Stimulated activated CD4-positive, alpha-beta T cell treated with anti-CD3 and anti-CD28 coated beads, Interleukin-4, amount 100 ng/mL, for 24 hours (primary cell): ENCODE measurements around the gene SLC12A9.
"Not testable (repeated sequence)": the region's sequence is repeated elsewhere in the genome, so short reads cannot be mapped to it uniquely, and the experiment has no call there.

Experiments used
- DNase-seq: peaks from one replicate; pipeline ENCODE4 v3.0.0-alpha.2; 2020

SLC12A9 gene

DNA sequence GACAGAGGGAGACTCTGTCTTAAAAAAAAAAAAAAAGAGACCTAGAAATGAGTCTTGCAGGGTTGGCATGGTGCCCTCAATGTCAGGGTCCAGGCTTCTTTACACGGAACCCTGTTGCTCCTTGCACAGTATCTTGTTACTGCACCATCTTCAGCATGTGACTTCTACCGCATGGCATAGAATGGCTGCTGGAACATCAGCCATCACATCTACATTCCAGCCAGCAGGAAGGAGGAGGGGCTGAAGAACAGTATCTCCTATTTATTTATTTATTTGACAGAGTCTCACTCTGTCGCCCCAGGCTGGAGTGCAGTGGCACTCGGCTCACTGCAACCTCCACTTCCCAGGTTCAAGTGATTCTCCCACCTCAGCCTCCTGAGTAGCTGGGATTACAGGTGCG, 46.9 kb downstream of the SLC12A9 start:
- DNase-seq: no peak

DNA sequence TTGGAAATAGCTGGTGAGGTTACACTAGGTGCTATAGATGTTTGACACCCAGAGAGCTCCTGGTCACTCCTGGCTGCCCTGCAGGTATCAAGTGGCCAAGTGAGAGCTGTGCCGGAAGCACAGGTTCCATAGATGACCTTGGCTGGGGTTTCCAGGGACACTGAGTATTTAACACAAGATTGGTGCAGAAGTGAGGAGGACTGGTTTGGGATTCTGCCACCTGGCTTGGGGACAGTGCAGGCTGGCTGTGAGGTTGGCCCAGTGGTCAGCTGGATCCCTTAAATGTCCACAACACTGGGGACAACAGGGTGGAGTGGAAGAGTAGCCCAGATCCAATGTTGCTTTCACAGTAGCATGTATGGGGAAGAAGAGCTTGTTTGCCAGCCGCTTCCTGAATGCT, 48.5 kb downstream of the SLC12A9 start:
- no peak for DNase-seq

DNA sequence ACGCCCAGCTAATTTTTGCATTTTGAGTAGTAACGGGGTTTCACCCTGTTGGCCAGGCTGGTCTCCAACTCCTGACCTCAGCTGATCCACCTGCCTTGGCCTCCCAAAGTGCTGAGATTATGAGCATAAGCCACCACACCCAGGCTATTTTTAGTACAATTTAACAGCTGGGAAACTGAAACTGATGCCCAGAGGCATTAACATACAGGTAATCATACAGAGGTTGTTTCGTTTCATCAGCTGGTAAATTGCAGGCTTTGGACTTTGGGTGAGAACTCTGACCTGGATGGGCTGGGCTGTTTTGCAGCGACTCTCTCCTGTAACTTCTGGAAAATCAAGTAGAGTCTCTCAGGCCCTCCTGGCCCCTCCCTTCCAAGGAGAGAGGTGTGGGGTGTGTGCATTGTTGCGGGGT, 49.4 kb downstream of the SLC12A9 start:
- DNase-seq: no peak

DNA sequence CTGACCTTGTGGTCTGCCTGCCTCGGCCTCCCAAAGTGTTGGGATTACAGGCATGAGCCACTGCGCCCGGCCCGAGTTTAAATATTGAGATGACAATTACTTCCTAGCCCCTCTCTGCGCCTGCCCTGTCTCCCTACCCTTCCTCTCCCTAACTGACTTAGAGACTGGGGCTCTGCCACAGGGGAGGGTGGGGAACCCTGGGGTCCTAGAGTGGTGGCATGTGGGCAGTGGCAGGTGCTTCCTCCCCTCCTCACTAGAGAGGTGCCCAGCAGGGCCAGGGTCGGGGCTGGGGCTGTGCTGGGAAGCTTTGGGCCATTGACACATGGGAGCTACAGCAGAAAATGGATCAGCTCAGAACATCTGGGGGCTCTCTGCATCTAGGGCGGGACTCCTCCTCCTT, 50.1 kb downstream of the SLC12A9 start:
- no peak for DNase-seq

DNA sequence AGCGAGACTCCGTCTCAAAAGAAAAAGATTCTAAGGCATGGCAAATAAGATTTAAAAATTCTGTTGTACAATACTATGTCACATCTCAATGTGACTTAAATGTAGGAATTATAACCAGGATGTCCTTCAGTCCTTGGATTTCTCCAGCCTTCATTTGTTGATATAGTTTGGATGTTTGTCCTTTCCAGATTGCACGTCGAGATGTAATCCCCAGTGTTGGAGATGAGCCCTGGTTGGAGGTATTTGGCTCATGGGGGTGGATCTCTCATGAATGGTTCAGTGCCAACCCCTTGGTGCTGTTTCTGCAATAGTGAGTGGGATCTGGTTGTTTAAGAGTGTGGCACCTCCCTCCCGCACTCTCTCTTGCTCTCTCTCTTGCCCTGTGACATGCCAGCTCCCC, 56.0 kb downstream of the SLC12A9 start:
- DNase-seq: no peak

DNA sequence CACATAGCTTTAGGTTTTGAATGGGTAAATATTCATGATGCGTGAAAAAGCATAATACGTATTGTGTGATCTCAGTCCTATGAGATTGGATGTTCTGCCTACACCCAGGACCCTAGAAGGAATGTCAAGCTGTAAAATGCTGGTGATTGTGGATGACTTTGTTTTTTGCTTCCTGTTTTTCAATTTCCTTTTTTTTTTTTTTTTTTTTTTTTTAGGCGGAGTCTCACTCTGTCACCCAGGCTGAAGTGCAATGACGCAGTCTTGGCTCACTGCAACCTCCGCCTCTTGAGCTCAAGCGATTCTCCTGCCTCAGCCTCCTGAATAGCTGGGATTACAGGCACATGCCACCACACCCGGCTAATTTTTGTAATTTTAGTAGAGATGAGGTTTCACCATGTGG, 57.9 kb downstream of the SLC12A9 start:
- DNase-seq: not testable (repeated sequence)

DNA sequence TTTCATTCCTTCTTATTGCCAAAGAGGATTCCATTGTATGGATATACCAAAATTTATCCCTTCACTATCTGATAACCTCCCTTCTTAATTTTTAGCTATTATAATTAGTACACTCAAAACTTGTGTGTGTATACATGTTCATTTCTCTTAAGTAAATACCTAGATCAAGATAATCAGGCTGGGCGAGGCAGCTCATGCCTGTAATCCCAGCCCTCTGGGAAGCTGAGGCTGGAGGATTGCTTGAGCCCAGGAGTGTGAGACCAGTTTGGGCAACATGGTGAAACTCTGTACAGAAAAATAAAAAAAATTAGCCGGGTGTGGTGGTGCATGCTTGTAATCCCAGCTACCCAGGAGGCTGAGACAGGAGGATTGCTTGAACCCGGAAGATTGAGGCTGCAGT, 59.0 kb downstream of the SLC12A9 start:
- DNase-seq: no peak

DNA sequence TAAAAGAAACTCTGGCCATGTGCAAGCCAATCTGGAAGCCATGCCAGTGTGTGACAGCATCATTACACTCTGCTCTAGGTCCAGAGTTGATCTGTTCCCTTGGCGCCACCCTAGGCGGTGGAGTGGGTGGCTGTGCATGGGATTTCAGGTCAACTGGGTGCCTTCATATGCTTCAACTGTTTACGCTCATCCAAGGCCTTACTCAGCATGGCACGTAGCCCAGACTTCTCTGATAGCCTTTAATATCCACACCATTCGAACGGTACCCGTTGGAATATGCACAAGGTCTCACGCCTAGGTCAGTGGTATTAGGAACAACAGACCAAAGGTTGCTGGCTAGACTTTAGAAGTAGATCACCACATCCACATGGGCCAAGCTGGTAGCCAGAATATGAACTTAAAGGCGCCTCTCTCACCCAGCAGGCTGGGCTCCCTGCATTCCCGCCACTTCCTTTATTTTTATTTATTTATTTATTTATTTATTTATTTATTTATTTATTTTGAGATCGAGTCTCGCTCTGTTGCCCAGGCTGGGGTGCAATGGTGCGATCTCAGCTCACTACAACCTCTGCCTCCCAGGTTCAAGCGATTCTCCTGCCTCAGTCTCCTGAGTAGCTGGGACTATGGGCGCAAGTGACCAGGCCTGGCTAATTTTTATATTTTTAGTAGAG, 61.8 kb downstream of the SLC12A9 start:
- no peak for DNase-seq

DNA sequence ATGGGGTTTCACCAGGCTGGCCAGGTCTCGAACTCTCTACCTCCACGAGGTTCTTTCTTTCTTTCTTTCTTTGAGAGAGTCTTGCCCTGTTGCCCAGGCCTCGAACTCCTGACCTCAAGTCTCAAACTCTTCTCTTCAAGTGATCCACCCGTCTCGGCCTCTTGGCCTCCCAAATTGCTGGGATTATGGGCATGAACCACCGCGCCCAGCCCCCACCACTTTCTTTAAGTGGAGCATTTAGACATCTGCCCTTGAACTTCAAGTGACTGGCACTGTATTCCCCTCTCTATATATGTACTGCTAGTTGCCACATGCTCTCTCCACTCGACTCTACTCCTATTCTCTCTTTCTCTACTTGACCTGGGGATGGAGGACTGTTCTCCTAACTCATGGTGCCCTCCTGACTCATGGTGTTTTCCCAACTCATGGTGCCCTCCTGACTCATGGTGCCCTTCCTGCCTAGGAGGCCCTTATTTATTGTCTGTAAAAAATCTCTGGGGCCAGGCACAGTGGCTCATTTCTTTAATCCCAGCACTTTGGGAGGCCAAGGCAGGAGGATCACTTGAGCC, 62.5 kb downstream of the SLC12A9 start:
- no peak for DNase-seq
